HK-2 (cell line): ENCODE results near the gene GPER1.
"Not testable (repeated sequence)": the region's sequence is repeated elsewhere in the genome, so short reads cannot be mapped to it uniquely, and the experiment has no call there.

Source experiments
- DNase-seq: peaks from one replicate; pipeline ENCODE4 v3.0.0-alpha.2; 2018; ENCODE audit not compliant: unreplicated experiment

Gene GPER1

DNA sequence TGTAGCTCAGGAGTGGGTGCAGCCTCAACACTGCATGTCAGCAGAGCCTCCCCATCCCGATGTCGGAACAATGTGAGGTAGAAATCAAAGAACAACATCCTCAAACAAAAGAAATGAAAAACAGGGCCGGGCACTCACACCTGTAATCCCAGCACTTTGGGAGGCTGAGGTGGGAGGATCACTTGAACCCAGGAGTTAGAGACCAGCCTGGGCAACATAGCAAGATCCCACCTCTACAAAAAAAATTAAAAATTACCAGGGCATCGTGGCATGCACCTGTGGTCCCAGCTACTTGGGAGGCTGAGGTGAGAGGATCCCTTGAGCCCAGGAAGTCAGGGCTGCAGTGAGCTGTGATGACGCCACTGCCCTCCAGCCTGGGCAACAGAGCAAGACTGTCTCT, 55.1 kb downstream of the GPER1 start:
- DNase-seq, result not testable (repeated sequence)
